ENCODE measurements around the gene MRTFB. TPM values are rescaled to one million over a fixed set of nuclear protein-coding genes. Genes with fewer than 3 reads are reported as not detected.

The MRTFB gene
- total RNA-seq, 4 donors from 2014 or later: 12.7 to 20.4 (median 14.8) TPM

DNA sequence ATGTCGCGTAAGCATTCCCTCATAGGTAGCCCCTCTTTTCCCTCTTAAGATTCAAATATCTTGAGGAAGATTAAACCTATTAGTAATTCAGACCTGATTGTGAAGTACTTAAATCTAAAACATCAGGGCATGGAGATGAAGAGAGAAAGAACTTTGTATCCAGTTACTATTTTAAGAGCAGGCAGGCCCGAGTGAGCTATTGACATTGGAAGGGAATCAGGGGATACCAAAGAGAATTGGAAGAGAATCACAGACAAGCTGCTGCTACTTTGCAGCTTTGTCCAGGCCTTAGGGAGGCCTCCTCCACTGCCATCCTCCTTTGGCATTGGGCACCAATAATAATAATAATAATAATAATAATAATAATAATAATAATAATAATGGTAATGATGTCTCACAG, 170.5 kb downstream of the MRTFB start:
- intact Hi-C loops (cut with DNase I; ENCODE audit: low total_unique reads): no loop called here
- no peak overlapping the region for H3K4me3 ChIP-seq
- ATAC-seq (no peak), DNase-seq (no peak)
- TF ChIP-seq CTCF (IDR thresholded peaks at IDR 0.05 in 4 of 5, conservative IDR thresholded peaks at IDR 0.05 in 1 of 5): no peak
- no peak for TF ChIP-seq POLR2A (IDR thresholded peaks at IDR 0.05)
- H3K36me3 ChIP-seq: peaks cover 4 to 78% of the 10 kb centered on the region in 2 donors
- H3K27me3 ChIP-seq: no peaks in the 10 kb centered on the region
- H3K4me1 ChIP-seq: no peaks in the 10 kb centered on the region
- H3K9me3 ChIP-seq: no peaks in the 10 kb centered on the region
- in situ Hi-C loops (cut with MboI; ENCODE audit: low sequenced_read_pairs in 4 of 4): loop anchor here in 2 of 4 donors (10.0 kb wide), 1 partner anchor 293 kb away; no protein-coding TSS in a partner anchor
- no peak overlapping the region for H3K27ac ChIP-seq

- intact Hi-C loops (cut with DNase I; ENCODE audit: low total_unique reads) (no loop called here), in situ Hi-C loops (cut with MboI; ENCODE audit: low sequenced_read_pairs in 4 of 4) (loop anchor here in 2 of 4 donors (10.0 kb wide), 1 partner anchor 292 kb away; no protein-coding TSS in a partner anchor)
- Histone ChIP-seq H3K36me3 (peaks cover 4 to 80% of the 10 kb centered on the region in 2 donors), H3K27me3 (no peaks in the 10 kb centered on the region), H3K27ac (no peak overlapping the region), H3K4me1 (no peaks in the 10 kb centered on the region), H3K4me3 (no peak overlapping the region), H3K9me3 (no peaks in the 10 kb centered on the region)
- TF ChIP-seq CTCF (IDR thresholded peaks at IDR 0.05 in 4 of 5, conservative IDR thresholded peaks at IDR 0.05 in 1 of 5) (no peak), POLR2A (IDR thresholded peaks at IDR 0.05) (no peak)
- ATAC-seq (no peak), DNase-seq (no peak)
Measured at GRCh38 chr16:14242769-14243168, 171.7 kb downstream of the MRTFB start.

- H3K4me1 ChIP-seq: no peaks in the 10 kb centered on the region
- H3K36me3 ChIP-seq: peaks cover 0 to 73% of the 10 kb centered on the region in 2 donors
- TF ChIP-seq POLR2A (IDR thresholded peaks at IDR 0.05) (no peak), CTCF (IDR thresholded peaks at IDR 0.05 in 4 of 5, conservative IDR thresholded peaks at IDR 0.05 in 1 of 5) (no peak)
- intact Hi-C loops (cut with DNase I; ENCODE audit: low total_unique reads) (loop anchor here (5.0 kb wide), 1 partner anchor 322 kb away; the partner anchor contains the start of gene ERCC4), in situ Hi-C loops (cut with MboI; ENCODE audit: low sequenced_read_pairs in 4 of 4) (loop anchor here in 2 of 4 donors (10.0 kb wide), 1 partner anchor 290 kb away; no protein-coding TSS in a partner anchor)
- no peak for DNase-seq
- H3K27ac ChIP-seq: no peak overlapping the region
- no peak overlapping the region for H3K4me3 ChIP-seq
- no peak for ATAC-seq
- H3K9me3 ChIP-seq: no peaks in the 10 kb centered on the region
- H3K27me3 ChIP-seq: no peaks in the 10 kb centered on the region
Measured at GRCh38 chr16:14244196-14245010, 173.3 kb downstream of the MRTFB start.

- intact Hi-C loops (cut with DNase I; ENCODE audit: low total_unique reads): loop anchor here (1.0 to 5.0 kb wide), 3 partner anchors 36 to 326 kb away; partner anchors contain the start of gene ERCC4
- in situ Hi-C loops (cut with MboI; ENCODE audit: low sequenced_read_pairs in 4 of 4): loop anchor here in 2 of 4 donors (10.0 kb wide), 1 partner anchor 286 kb away; no protein-coding TSS in a partner anchor
Measured at GRCh38 chr16:14248791-14249190, 177.7 kb downstream of the MRTFB start.

More at GRCh38 chr16:14248791-14249190, 177.7 kb downstream of the MRTFB start:
- Histone ChIP-seq H3K27me3 (no peaks in the 10 kb centered on the region), H3K27ac (peak overlapping the region in 1 of 4 donors; percentile 12), H3K9me3 (no peaks in the 10 kb centered on the region), H3K4me1 (peaks cover 0 to 3% of the 10 kb centered on the region in 2 donors), H3K36me3 (peaks cover 0 to 78% of the 10 kb centered on the region in 2 donors), H3K4me3 (no peak overlapping the region)
- DNase-seq (no peak), ATAC-seq (no peak)
- TF ChIP-seq CTCF (IDR thresholded peaks at IDR 0.05 in 4 of 5, conservative IDR thresholded peaks at IDR 0.05 in 1 of 5) (no peak), POLR2A (IDR thresholded peaks at IDR 0.05) (no peak)

Data from gastrocnemius medialis (tissue), 4 donors.